Measurements from ENCODE around the gene AADACL4. TPM values are rescaled to one million over a fixed set of nuclear protein-coding genes. Genes with fewer than 3 reads are reported as not detected.

Gene AADACL4
- total RNA-seq, 1 donor: not detected

- H3K27me3 ChIP-seq (ENCODE audit: insufficient read depth, low read length): peaks cover 9% of the 10 kb centered on the region
- H3K4me1 ChIP-seq (ENCODE audit: insufficient read depth, low read length): peaks cover 69% of the 10 kb centered on the region
- H3K4me3 ChIP-seq (ENCODE audit: low read length): peak overlapping the region; percentile 59
- no peaks in the 10 kb centered on the region for H3K9me3 ChIP-seq (ENCODE audit: low read depth, low read length)
Measured at GRCh38 chr1:12618661-12618964, 25.3 kb upstream of the AADACL4 start.

GRCh38 chr1:12618965-12619791 lies 24.7 kb upstream of the AADACL4 start:
- peaks cover 68% of the 10 kb centered on the region for H3K4me1 ChIP-seq (ENCODE audit: insufficient read depth, low read length)
- no peaks in the 10 kb centered on the region for H3K9me3 ChIP-seq (ENCODE audit: low read depth, low read length)
- H3K27me3 ChIP-seq (ENCODE audit: insufficient read depth, low read length): peaks cover 9% of the 10 kb centered on the region
- peak overlapping the region; percentile 59 for H3K4me3 ChIP-seq (ENCODE audit: low read length)

GRCh38 chr1:12619792-12620487 lies 23.9 kb upstream of the AADACL4 start:
- H3K9me3 ChIP-seq (ENCODE audit: low read depth, low read length): no peaks in the 10 kb centered on the region
- H3K4me3 ChIP-seq (ENCODE audit: low read length): peak overlapping the region; percentile 59
- H3K4me1 ChIP-seq (ENCODE audit: insufficient read depth, low read length): peaks cover 60% of the 10 kb centered on the region
- peaks cover 9% of the 10 kb centered on the region for H3K27me3 ChIP-seq (ENCODE audit: insufficient read depth, low read length)

- Histone ChIP-seq H3K4me1 (ENCODE audit: insufficient read depth, low read length) (peaks cover 55% of the 10 kb centered on the region), H3K4me3 (ENCODE audit: low read length) (no peak overlapping the region), H3K27me3 (ENCODE audit: insufficient read depth, low read length) (peaks cover 9% of the 10 kb centered on the region), H3K9me3 (ENCODE audit: low read depth, low read length) (no peaks in the 10 kb centered on the region)
Measured at GRCh38 chr1:12620488-12620865, 23.4 kb upstream of the AADACL4 start.

- Histone ChIP-seq H3K4me1 (ENCODE audit: insufficient read depth, low read length) (peaks cover 50% of the 10 kb centered on the region), H3K27me3 (ENCODE audit: insufficient read depth, low read length) (peaks cover 9% of the 10 kb centered on the region), H3K4me3 (ENCODE audit: low read length) (no peak overlapping the region), H3K9me3 (ENCODE audit: low read depth, low read length) (no peaks in the 10 kb centered on the region)
Measured at GRCh38 chr1:12620931-12621330, 23.0 kb upstream of the AADACL4 start.

- H3K9me3 ChIP-seq (ENCODE audit: low read depth, low read length): no peaks in the 10 kb centered on the region
- H3K4me1 ChIP-seq (ENCODE audit: insufficient read depth, low read length): peaks cover 43% of the 10 kb centered on the region
- no peak overlapping the region for H3K4me3 ChIP-seq (ENCODE audit: low read length)
- peaks cover 9% of the 10 kb centered on the region for H3K27me3 ChIP-seq (ENCODE audit: insufficient read depth, low read length)
Measured at GRCh38 chr1:12621346-12622335, 22.2 kb upstream of the AADACL4 start.

GRCh38 chr1:12622506-12622905 lies 21.4 kb upstream of the AADACL4 start:
- Histone ChIP-seq H3K27me3 (ENCODE audit: insufficient read depth, low read length) (peaks cover 5% of the 10 kb centered on the region), H3K9me3 (ENCODE audit: low read depth, low read length) (no peaks in the 10 kb centered on the region), H3K4me3 (ENCODE audit: low read length) (no peak overlapping the region), H3K4me1 (ENCODE audit: insufficient read depth, low read length) (peaks cover 35% of the 10 kb centered on the region)

GRCh38 chr1:12625276-12625675 lies 18.6 kb upstream of the AADACL4 start:
- H3K9me3 ChIP-seq (ENCODE audit: low read depth, low read length): no peaks in the 10 kb centered on the region
- no peak overlapping the region for H3K4me3 ChIP-seq (ENCODE audit: low read length)
- H3K4me1 ChIP-seq (ENCODE audit: insufficient read depth, low read length): peaks cover 8% of the 10 kb centered on the region
- no peaks in the 10 kb centered on the region for H3K27me3 ChIP-seq (ENCODE audit: insufficient read depth, low read length)

GRCh38 chr1:12626888-12627287 lies 17.0 kb upstream of the AADACL4 start:
- no peak overlapping the region for H3K4me3 ChIP-seq (ENCODE audit: low read length)
- no peaks in the 10 kb centered on the region for H3K27me3 ChIP-seq (ENCODE audit: insufficient read depth, low read length)
- no peaks in the 10 kb centered on the region for H3K9me3 ChIP-seq (ENCODE audit: low read depth, low read length)
- peaks cover 17% of the 10 kb centered on the region for H3K4me1 ChIP-seq (ENCODE audit: insufficient read depth, low read length)

- peaks cover 21% of the 10 kb centered on the region for H3K4me1 ChIP-seq (ENCODE audit: insufficient read depth, low read length)
- no peaks in the 10 kb centered on the region for H3K27me3 ChIP-seq (ENCODE audit: insufficient read depth, low read length)
- no peak overlapping the region for H3K4me3 ChIP-seq (ENCODE audit: low read length)
- no peaks in the 10 kb centered on the region for H3K9me3 ChIP-seq (ENCODE audit: low read depth, low read length)
Measured at GRCh38 chr1:12627296-12627695, 16.6 kb upstream of the AADACL4 start.

GRCh38 chr1:12629511-12629956 lies 14.4 kb upstream of the AADACL4 start:
- no peaks in the 10 kb centered on the region for H3K9me3 ChIP-seq (ENCODE audit: low read depth, low read length)
- H3K27me3 ChIP-seq (ENCODE audit: insufficient read depth, low read length): no peaks in the 10 kb centered on the region
- peaks cover 37% of the 10 kb centered on the region for H3K4me1 ChIP-seq (ENCODE audit: insufficient read depth, low read length)
- H3K4me3 ChIP-seq (ENCODE audit: low read length): no peak overlapping the region

- no peaks in the 10 kb centered on the region for H3K27me3 ChIP-seq (ENCODE audit: insufficient read depth, low read length)
- H3K4me3 ChIP-seq (ENCODE audit: low read length): no peak overlapping the region
- peaks cover 39% of the 10 kb centered on the region for H3K4me1 ChIP-seq (ENCODE audit: insufficient read depth, low read length)
- H3K9me3 ChIP-seq (ENCODE audit: low read depth, low read length): no peaks in the 10 kb centered on the region
Measured at GRCh38 chr1:12629985-12630760, 13.7 kb upstream of the AADACL4 start.

- H3K4me3 ChIP-seq (ENCODE audit: low read length): no peak overlapping the region
- no peaks in the 10 kb centered on the region for H3K27me3 ChIP-seq (ENCODE audit: insufficient read depth, low read length)
- H3K9me3 ChIP-seq (ENCODE audit: low read depth, low read length): no peaks in the 10 kb centered on the region
- H3K4me1 ChIP-seq (ENCODE audit: insufficient read depth, low read length): peaks cover 39% of the 10 kb centered on the region
Measured at GRCh38 chr1:12630946-12631530, 12.8 kb upstream of the AADACL4 start.

- H3K4me3 ChIP-seq (ENCODE audit: low read length): no peak overlapping the region
- H3K27me3 ChIP-seq (ENCODE audit: insufficient read depth, low read length): no peaks in the 10 kb centered on the region
- H3K4me1 ChIP-seq (ENCODE audit: insufficient read depth, low read length): peaks cover 39% of the 10 kb centered on the region
- H3K9me3 ChIP-seq (ENCODE audit: low read depth, low read length): no peaks in the 10 kb centered on the region
Measured at GRCh38 chr1:12631571-12631970, 12.3 kb upstream of the AADACL4 start.

Data from mononuclear cell (primary cell).